Astrocyte of the spinal cord (primary cell): ENCODE measurements around the gene MYADML2.

Source experiments
- DNase-seq: peaks from one replicate; pipeline ENCODE4 v3.0.0; 2011; ENCODE audit warnings: low read depth, low spot score
- H3K4me3 ChIP-seq: 2 replicates; pipeline ENCODE4 v1.5.1; 2011; ENCODE audit warnings: low read depth, mild to moderate bottlenecking, low read length, moderate library complexity
- CTCF ChIP-seq: IDR thresholded peaks from 2 replicates; pipeline ENCODE4 v1.5.1; 2012; ENCODE audit warnings: low read depth, mild to moderate bottlenecking, low read length, inconsistent platforms
- in situ Hi-C: cut with HindIII; loops from 2 replicates; pipeline ENCODE4 v1.10.0; 2017; ENCODE audit warnings: low sequenced_read_pairs

Gene MYADML2

DNA sequence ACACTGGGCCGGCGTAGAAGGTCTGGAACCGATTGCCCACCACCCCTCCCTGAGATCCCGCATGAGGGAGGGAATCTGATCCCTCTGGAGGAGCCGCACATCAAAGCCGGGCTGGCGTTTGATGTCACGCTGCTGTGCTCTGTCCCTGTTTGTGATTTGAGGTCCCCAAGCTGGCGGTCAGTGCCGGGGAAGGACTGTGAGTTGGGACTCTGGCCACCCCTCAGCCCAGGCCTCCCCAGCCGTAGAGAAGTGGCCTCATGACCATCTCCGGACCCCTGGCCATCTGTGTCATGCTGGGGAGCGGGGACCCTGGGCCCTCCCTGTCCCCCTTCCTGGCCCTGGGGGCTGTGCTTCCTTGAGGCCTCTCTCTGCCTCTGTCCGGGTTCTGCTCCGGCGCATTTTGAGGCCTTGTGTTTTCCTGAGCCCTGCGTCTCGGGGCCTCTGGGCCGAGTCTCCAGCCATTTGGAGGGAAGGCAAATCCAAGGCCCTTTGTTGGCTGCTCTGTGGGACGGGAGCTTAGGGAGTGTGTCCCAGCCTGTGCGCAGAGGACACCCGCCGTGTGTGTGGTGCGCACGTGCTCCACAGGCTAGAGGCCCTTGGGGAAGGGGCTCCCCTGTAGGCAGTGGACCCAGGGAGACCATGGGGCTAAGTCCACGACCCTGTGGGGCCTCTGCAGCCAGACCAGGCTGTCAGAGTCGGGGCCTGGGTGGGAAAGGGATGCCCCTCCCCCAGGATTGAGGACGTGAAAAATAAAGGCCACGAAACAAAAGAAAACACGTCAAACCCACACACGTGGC lies 45.5 kb upstream of the MYADML2 start:
- in situ Hi-C loops = no loop called here
- H3K4me3 ChIP-seq = no peak overlapping the region
- no peak for DNase-seq
- no peak for TF ChIP-seq CTCF

DNA sequence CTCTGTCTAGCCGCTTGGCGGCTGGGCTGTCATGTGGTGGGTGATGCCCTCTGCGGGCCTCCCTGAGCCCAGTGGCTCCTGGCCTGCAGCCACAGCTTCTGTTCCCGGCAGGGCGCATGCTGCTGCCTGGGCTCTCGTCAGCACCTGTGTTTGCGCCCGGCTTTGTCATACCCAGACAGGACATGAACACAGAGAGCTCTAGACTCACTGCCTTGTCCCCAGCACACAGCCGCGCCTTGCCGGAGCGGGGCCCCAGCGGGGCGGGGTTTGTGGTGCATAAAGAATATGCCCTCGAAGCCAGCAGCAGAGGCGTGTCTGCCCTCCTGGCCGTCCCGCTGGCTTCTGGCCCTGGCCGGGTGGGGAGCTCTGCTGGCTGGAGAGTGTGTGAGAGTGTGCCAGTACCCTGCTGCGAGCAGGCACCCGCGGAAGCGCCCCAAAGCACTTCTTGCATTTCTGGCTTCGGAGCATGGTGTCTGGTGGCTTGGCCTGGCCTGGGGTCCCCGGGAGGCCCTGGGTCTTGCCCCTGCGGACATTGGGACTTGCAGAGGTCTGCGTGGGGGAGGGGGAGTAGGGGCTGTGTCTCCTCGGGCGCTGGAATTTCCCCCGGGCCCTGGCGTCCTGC lies 44.8 kb upstream of the MYADML2 start:
- TF ChIP-seq CTCF = no peak
- no peak overlapping the region for H3K4me3 ChIP-seq
- peak; percentile 76 for DNase-seq
- in situ Hi-C loops = no loop called here

GRCh38 chr17:81990836-81991683 lies 44.0 kb upstream of the MYADML2 start:
- TF ChIP-seq CTCF = no peak
- no peak overlapping the region for H3K4me3 ChIP-seq
- no peak for DNase-seq
- in situ Hi-C loops = no loop called here

- in situ Hi-C loops = no loop called here
- no peak overlapping the region for H3K4me3 ChIP-seq
- DNase-seq = no peak
- no peak for TF ChIP-seq CTCF
These were observed 40.2 kb upstream of the MYADML2 start for GRCh38 chr17:81987161-81987770.

GRCh38 chr17:81986606-81987005 lies 39.6 kb upstream of the MYADML2 start:
- TF ChIP-seq CTCF = no peak
- no peak overlapping the region for H3K4me3 ChIP-seq
- DNase-seq = no peak
- in situ Hi-C loops = no loop called here

GRCh38 chr17:81984773-81985410 lies 37.9 kb upstream of the MYADML2 start:
- H3K4me3 ChIP-seq = no peak overlapping the region
- in situ Hi-C loops = no loop called here
- DNase-seq = no peak
- TF ChIP-seq CTCF = no peak
